Measurements from ENCODE around the gene CAVIN2. TPM values are rescaled to one million over a fixed set of nuclear protein-coding genes. Genes with fewer than 3 reads are reported as not detected.
A peak's percentile ranks its signal among the peaks of the same experiment; 100 is the strongest.

CAVIN2 gene
- polyA plus RNA-seq, 2 of the 4 experiments (the other 2 are of a cell fraction), result 9.6 to 20.3 TPM

DNA sequence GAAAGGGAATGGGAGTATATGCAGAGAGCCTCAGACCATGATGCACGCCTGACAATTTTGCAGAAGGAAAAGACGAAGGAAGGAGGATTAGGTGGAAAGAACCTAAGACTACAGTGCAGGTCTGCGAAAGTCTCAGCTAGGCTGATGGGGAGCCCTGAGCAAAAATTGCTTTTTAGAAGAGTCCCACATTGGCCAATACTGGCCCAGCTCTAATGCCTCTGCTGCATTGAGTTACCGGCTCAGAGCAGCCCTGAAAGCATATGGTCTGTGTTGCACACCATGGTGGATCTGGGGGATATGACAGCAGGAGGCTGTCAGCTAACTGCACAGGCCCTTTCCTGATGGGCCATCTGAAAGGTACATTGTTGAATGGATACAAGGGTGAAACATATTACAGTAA, 48.3 kb upstream of the CAVIN2 start:
- ATAC-seq, result peak; percentile 70 to 76
- Histone ChIP-seq H3K27ac (peak overlapping the region; percentile 69 to 81), H3K4me1 (peaks cover 56% of the 10 kb centered on the region), H3K9me3 (peaks cover 13% of the 10 kb centered on the region; the same call in 1 of the 3 replicates), H3K4me2 (peak overlapping the region; percentile 60), H3K4me3 (no peak overlapping the region)
- no peak for TF ChIP-seq CBX8 (IDR thresholded peaks at IDR 0.05)
- TF ChIP-seq ZNF302 (CRISPR knock-in tag; IDR thresholded peaks at IDR 0.05), result no peak
- no peak for TF ChIP-seq NFE2L2 (conservative IDR thresholded peaks at IDR 0.05; ENCODE audit: low read length)
- no peak for TF ChIP-seq NPAS2 (CRISPR knock-in tag; IDR thresholded peaks at IDR 0.05; ENCODE audit: borderline replicate concordance)
- TF ChIP-seq POLR2AphosphoS2 (conservative IDR thresholded peaks at IDR 0.05; ENCODE audit: low read length), result no peak
- TF ChIP-seq HOXB13 (CRISPR knock-in tag; IDR thresholded peaks at IDR 0.05; ENCODE audit: low read depth), result no peak
- no peak for TF ChIP-seq PHF8 (IDR thresholded peaks at IDR 0.05; ENCODE audit: borderline replicate concordance, low read depth)
- TF ChIP-seq, protein P1, sequence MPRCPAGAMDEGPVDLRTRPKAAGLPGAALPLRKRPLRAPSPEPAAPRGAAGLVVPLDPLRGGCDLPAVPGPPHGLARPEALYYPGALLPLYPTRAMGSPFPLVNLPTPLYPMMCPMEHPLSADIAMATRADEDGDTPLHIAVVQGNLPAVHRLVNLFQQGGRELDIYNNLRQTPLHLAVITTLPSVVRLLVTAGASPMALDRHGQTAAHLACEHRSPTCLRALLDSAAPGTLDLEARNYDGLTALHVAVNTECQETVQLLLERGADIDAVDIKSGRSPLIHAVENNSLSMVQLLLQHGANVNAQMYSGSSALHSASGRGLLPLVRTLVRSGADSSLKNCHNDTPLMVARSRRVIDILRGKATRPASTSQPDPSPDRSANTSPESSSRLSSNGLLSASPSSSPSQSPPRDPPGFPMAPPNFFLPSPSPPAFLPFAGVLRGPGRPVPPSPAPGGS (IDR thresholded peaks at IDR 0.05), result no peak
- no peak for TF ChIP-seq HMGXB4 (CRISPR knock-in tag; IDR thresholded peaks at IDR 0.05; ENCODE audit: borderline replicate concordance)
- no peak for FAIRE-seq
- CTCF ChIA-PET, result interaction anchor here (1.1 to 1.7 kb wide), 2 partner anchors 12 to 83 kb away, joined by 4 to 7 read pairs; no protein-coding TSS in a partner anchor
- POLR2A ChIA-PET, result no interaction called here
- WGBS (ENCODE audit: missing lambda C conversion rate), result 90% methylated on average over 4 of the region's 4 CpGs
- no peak for DNase-seq (ENCODE audit: low read depth in 1 of 2, low spot score in 1 of 2)

GRCh38 chr2:191894681-191895147, 47.8 kb upstream of the CAVIN2 start:
- peak overlapping the region; percentile 69 to 81 for H3K27ac ChIP-seq
- no peak for TF ChIP-seq EHMT2 (IDR thresholded peaks at IDR 0.05; ENCODE audit: low read depth)
- no peak for TF ChIP-seq EHF (CRISPR knock-in tag; IDR thresholded peaks at IDR 0.05)
- peak in 1 of 2 experiments; percentile 84; a peak in 3 of 4 replicates for TF ChIP-seq CEBPB (IDR thresholded peaks at IDR 0.05)
- TF ChIP-seq RCOR1 (IDR thresholded peaks at IDR 0.05; ENCODE audit: low read depth, low read length), result no peak
- TF ChIP-seq ESRRA (IDR thresholded peaks at IDR 0.05; ENCODE audit: borderline replicate concordance, low read length), result no peak
- TF ChIP-seq JUNB (IDR thresholded peaks at IDR 0.05), result peak; percentile 93
- TF ChIP-seq GATA3 (IDR thresholded peaks at IDR 0.05; ENCODE audit: borderline replicate concordance), result peak; percentile 66; the same call in 1 of the 2 replicates
- no peak for TF ChIP-seq FOSB (CRISPR knock-in tag; IDR thresholded peaks at IDR 0.05)
- TF ChIP-seq, protein P2, sequence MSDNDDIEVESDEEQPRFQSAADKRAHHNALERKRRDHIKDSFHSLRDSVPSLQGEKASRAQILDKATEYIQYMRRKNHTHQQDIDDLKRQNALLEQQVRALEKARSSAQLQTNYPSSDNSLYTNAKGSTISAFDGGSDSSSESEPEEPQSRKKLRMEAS (IDR thresholded peaks at IDR 0.05), result no peak
- 0 out of 5 replicates have a peak, but pooled peaks of 1 of the 2 experiments have one; percentile 12 for TF ChIP-seq RAD21 (conservative IDR thresholded peaks at IDR 0.05 in 1 of 2, IDR thresholded peaks at IDR 0.05 in 1 of 2)
- TF ChIP-seq FOSL2 (IDR thresholded peaks at IDR 0.05), result peak; percentile 93
- peak; percentile 97 for TF ChIP-seq FOSL2 (CRISPR knock-in tag; IDR thresholded peaks at IDR 0.05)
- no peak for TF ChIP-seq RNF2 (IDR thresholded peaks at IDR 0.05; ENCODE audit: borderline replicate concordance, low read depth)
- TF ChIP-seq ZNF302 (CRISPR knock-in tag; IDR thresholded peaks at IDR 0.05), result no peak
- no peak for TF ChIP-seq HOXA7 (CRISPR knock-in tag; IDR thresholded peaks at IDR 0.05)
- TF ChIP-seq POLR2A (IDR thresholded peaks at IDR 0.05; ENCODE audit: low read length), result no peak
- TF ChIP-seq TP53 (CRISPR knock-in tag; IDR thresholded peaks at IDR 0.05), result no peak
- no peak for TF ChIP-seq KDM1A (IDR thresholded peaks at IDR 0.05; ENCODE audit: low read depth)
- TF ChIP-seq MAFK (IDR thresholded peaks at IDR 0.05; ENCODE audit: partially characterized antibody), result no peak
- FAIRE-seq (no peak), DNase-seq (ENCODE audit: low read depth in 1 of 2, low spot score in 1 of 2) (peak; percentile 14 to 27), ATAC-seq (peak; percentile 71 to 79; a peak in 5 of 6 replicates)
- H3K4me1 ChIP-seq, result peaks cover 52% of the 10 kb centered on the region
- H3K9me3 ChIP-seq, result peaks cover 13% of the 10 kb centered on the region; the same call in 1 of the 3 replicates
- no peak overlapping the region for H3K4me3 ChIP-seq
- ChIA-PET CTCF (interaction anchor here (1.1 to 1.7 kb wide), 2 partner anchors 12 to 82 kb away, joined by 4 to 7 read pairs; no protein-coding TSS in a partner anchor), POLR2A (no interaction called here)
- WGBS (ENCODE audit: missing lambda C conversion rate), result 14% methylated on average over 3 of the region's 3 CpGs
- H3K4me2 ChIP-seq, result peak overlapping the region; percentile 60
